ENCODE data around the gene TOR1B.
"Not testable (repeated sequence)": the region's sequence is repeated elsewhere in the genome, so short reads cannot be mapped to it uniquely, and the experiment has no call there.

The TOR1B gene

GRCh38 chr9:129802833-129803675 lies at the start of gene TOR1B:
Gene TOR1B (plus strand): TSS chr9:129803184. CDS start chr9:129803213, 29 bp downstream.
- DNase-seq = peak; percentile 81 to 85

GRCh38 chr9:129755151-129755550 lies 47.8 kb upstream of the TOR1B start:
- DNase-seq = no peak

GRCh38 chr9:129756191-129756590 lies 46.8 kb upstream of the TOR1B start:
- no peak for DNase-seq

- no peak for DNase-seq
These were observed 45.9 kb upstream of the TOR1B start for GRCh38 chr9:129757045-129757444.

- DNase-seq = no peak
These were observed 43.7 kb upstream of the TOR1B start for GRCh38 chr9:129759319-129759718.

- DNase-seq = no peak
These were observed 43.0 kb upstream of the TOR1B start for GRCh38 chr9:129759804-129760502.

GRCh38 chr9:129760784-129761183 lies 42.2 kb upstream of the TOR1B start:
- not testable (repeated sequence) for DNase-seq

GRCh38 chr9:129761293-129761900 lies 41.6 kb upstream of the TOR1B start:
- DNase-seq = no peak

GRCh38 chr9:129761901-129762369 lies 41.0 kb upstream of the TOR1B start:
- DNase-seq = no peak

- not testable (repeated sequence) for DNase-seq
These were observed 40.5 kb upstream of the TOR1B start for GRCh38 chr9:129762370-129762984.

- no peak for DNase-seq
These were observed 39.7 kb upstream of the TOR1B start for GRCh38 chr9:129762985-129763926.

GRCh38 chr9:129765764-129766317 lies 37.1 kb upstream of the TOR1B start:
- no peak for DNase-seq

GRCh38 chr9:129768486-129768885 lies 34.5 kb upstream of the TOR1B start:
- no peak for DNase-seq

- DNase-seq = no peak
These were observed 33.3 kb upstream of the TOR1B start for GRCh38 chr9:129769669-129770068.

GRCh38 chr9:129770741-129771140 lies 32.2 kb upstream of the TOR1B start:
- DNase-seq = no peak

- DNase-seq = no peak
These were observed 29.5 kb upstream of the TOR1B start for GRCh38 chr9:129773262-129774048.

GRCh38 chr9:129774791-129775447 lies 28.1 kb upstream of the TOR1B start:
- peak in 1 of 2 experiments; percentile 36 for DNase-seq

GRCh38 chr9:129775448-129775798 lies 27.6 kb upstream of the TOR1B start:
- DNase-seq = no peak

GRCh38 chr9:129776096-129776495 lies 26.9 kb upstream of the TOR1B start:
- DNase-seq = not testable (repeated sequence)

GRCh38 chr9:129776566-129776937 lies 26.4 kb upstream of the TOR1B start:
- peak in 1 of 2 experiments; percentile 17 for DNase-seq
